Calu3 (cell line): Measurements from ENCODE around the gene FBXO33. TPM values are rescaled to one million over a fixed set of nuclear protein-coding genes. Genes with fewer than 3 reads are reported as not detected.
"Not testable (repeated sequence)": the region's sequence is repeated elsewhere in the genome, so short reads cannot be mapped to it uniquely, and the experiment has no call there.

Source experiments
- BruUV-seq: library from RNA; stranded (reverse); fragments of 400-500 nt; replicated peaks from 2 replicates; lab custom pipeline; 2021; lab: Mats Ljungman, UMichigan
- CTCF ChIA-PET: fragments of 300-600 bp; sonication (Branson Sonifier 250); formaldehyde crosslinking; loops from one replicate; lab custom pipeline; 2022; ENCODE audit warnings: antibody characterized with exemption; lab: Charles Lee
- DNase-seq: peaks from one replicate; pipeline ENCODE4 v3.0.0; 2022
- H3K27ac Mint-ChIP-seq: one replicate; pipeline ENCODE4 v1.8.0; 2022; ENCODE audit warnings: mixed read lengths; ENCODE audit not compliant: unreplicated experiment
- H3K27me3 Mint-ChIP-seq: one replicate; pipeline ENCODE4 v1.8.0; 2022; ENCODE audit warnings: mixed read lengths; ENCODE audit not compliant: unreplicated experiment
- H3K36me3 Mint-ChIP-seq: one replicate; pipeline ENCODE4 v1.8.0; 2022; ENCODE audit warnings: mild to moderate bottlenecking, moderate library complexity, mixed read lengths; ENCODE audit not compliant: insufficient read depth, unreplicated experiment
- H3K4me1 Mint-ChIP-seq: one replicate; pipeline ENCODE4 v1.8.0; 2022; ENCODE audit warnings: mild to moderate bottlenecking, low read depth, mixed read lengths; ENCODE audit not compliant: unreplicated experiment
- H3K4me3 Mint-ChIP-seq: one replicate; pipeline ENCODE4 v1.8.0; 2022; ENCODE audit warnings: mild to moderate bottlenecking, low read depth, moderate library complexity, mixed read lengths; ENCODE audit not compliant: unreplicated experiment
- H3K9me3 Mint-ChIP-seq: one replicate; pipeline ENCODE4 v1.8.0; 2022; ENCODE audit warnings: low read depth, mixed read lengths; ENCODE audit not compliant: unreplicated experiment
- intact Hi-C: fragments of 100-400 bp; cut with micrococcal nuclease; formaldehyde crosslinking; loops from one replicate; pipeline ENCODE4 v1.10.0; 2022; ENCODE audit not compliant: unreplicated experiment
- total RNA-seq: library from RNA; stranded (reverse); gene quantifications from 2 replicates; pipeline ENCODE4 v1.2.3, GENCODE V29; 2022
- TF ChIP-seq, protein P1 (sequence below): fragments of 200-600 bp; IDR thresholded peaks from one replicate; pipeline ENCODE4 v1.8.0; 2022; ENCODE audit warnings: antibody characterized with exemption; ENCODE audit not compliant: unreplicated experiment

Gene FBXO33
- total RNA-seq, 1 experiment from 2014 or later = 8.6 TPM

GRCh38 chr14:39364509-39364908 is 67.7 kb downstream of the FBXO33 start:
- intact Hi-C loops = no loop called here
- TF ChIP-seq, protein P1, sequence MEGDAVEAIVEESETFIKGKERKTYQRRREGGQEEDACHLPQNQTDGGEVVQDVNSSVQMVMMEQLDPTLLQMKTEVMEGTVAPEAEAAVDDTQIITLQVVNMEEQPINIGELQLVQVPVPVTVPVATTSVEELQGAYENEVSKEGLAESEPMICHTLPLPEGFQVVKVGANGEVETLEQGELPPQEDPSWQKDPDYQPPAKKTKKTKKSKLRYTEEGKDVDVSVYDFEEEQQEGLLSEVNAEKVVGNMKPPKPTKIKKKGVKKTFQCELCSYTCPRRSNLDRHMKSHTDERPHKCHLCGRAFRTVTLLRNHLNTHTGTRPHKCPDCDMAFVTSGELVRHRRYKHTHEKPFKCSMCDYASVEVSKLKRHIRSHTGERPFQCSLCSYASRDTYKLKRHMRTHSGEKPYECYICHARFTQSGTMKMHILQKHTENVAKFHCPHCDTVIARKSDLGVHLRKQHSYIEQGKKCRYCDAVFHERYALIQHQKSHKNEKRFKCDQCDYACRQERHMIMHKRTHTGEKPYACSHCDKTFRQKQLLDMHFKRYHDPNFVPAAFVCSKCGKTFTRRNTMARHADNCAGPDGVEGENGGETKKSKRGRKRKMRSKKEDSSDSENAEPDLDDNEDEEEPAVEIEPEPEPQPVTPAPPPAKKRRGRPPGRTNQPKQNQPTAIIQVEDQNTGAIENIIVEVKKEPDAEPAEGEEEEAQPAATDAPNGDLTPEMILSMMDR = no peak
- no peaks in the 10 kb centered on the region for H3K9me3 Mint-ChIP-seq
- no peaks in the 10 kb centered on the region for H3K27me3 Mint-ChIP-seq
- CTCF ChIA-PET = no interaction called here
- no peak for DNase-seq
- peaks cover 12% of the 10 kb centered on the region for H3K36me3 Mint-ChIP-seq
- no peak overlapping the region for H3K4me3 Mint-ChIP-seq
- H3K4me1 Mint-ChIP-seq = peaks cover 9% of the 10 kb centered on the region
- no TSS peak for BruUV-seq
- H3K27ac Mint-ChIP-seq = no peak overlapping the region

DNA sequence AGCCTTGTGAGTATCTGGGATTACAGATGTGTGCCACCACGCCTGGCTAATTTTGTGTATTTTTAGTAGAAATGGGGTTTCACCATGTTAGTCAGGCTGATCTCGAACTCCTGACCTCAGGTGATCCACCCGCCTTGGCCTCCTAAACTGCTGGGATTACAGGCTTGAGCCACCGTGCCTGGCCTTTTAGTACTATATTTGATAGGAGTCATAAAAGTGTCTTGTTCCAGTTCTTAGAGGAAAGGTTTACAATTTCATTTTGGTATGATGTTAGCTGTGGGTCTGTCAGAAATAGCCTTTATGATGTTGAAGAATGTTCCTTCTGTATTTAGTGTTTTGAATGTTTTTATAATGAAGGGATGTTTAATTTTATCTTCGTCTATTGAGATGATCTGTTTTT is 70.7 kb downstream of the FBXO33 start:
- CTCF ChIA-PET, H3K4me3 Mint-ChIP-seq, H3K4me1 Mint-ChIP-seq, BruUV-seq, intact Hi-C loops, DNase-seq, H3K27me3 Mint-ChIP-seq, H3K9me3 Mint-ChIP-seq, H3K27ac Mint-ChIP-seq: not testable (repeated sequence)
- peaks cover 12% of the 10 kb centered on the region for H3K36me3 Mint-ChIP-seq

GRCh38 chr14:39360316-39360715 is 71.9 kb downstream of the FBXO33 start:
- Mint-ChIP-seq H3K9me3 (no peaks in the 10 kb centered on the region), H3K4me3 (no peak overlapping the region), H3K4me1 (no peaks in the 10 kb centered on the region), H3K27me3 (no peaks in the 10 kb centered on the region), H3K36me3 (peaks cover 7% of the 10 kb centered on the region), H3K27ac (no peak overlapping the region)
- CTCF ChIA-PET = interaction anchor here (0.7 kb wide), 1 partner anchor 139 kb away, joined by 4 read pairs; no protein-coding TSS in a partner anchor
- TF ChIP-seq, protein P1 = no peak
- intact Hi-C loops = no loop called here
- DNase-seq = no peak
- no TSS peak for BruUV-seq

- H3K36me3 Mint-ChIP-seq, CTCF ChIA-PET, H3K9me3 Mint-ChIP-seq, intact Hi-C loops, H3K27me3 Mint-ChIP-seq, DNase-seq, H3K27ac Mint-ChIP-seq, H3K4me1 Mint-ChIP-seq, H3K4me3 Mint-ChIP-seq, BruUV-seq: not testable (repeated sequence)
These were observed 73.2 kb downstream of the FBXO33 start for GRCh38 chr14:39359069-39359468.

DNA sequence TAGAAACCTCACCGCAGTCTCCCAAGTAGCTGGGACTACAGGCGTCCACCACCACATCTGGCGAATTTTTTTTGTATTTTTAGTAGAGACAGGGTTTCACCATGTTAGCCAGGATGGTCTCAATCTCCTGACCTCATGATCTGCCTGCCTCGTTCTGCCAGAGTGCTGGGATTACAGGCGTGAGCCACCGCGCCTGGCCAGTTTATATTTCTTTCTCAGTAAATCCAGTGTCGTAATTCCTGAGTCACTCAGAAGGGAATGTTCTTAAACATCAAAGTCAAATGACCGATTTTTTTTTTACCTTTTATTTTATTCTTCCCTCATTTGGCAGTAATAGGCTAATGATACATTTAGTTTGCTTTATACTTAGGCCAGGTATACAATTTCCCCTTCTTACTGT is 80.5 kb downstream of the FBXO33 start:
- no peak overlapping the region for H3K27ac Mint-ChIP-seq
- no peaks in the 10 kb centered on the region for H3K9me3 Mint-ChIP-seq
- no peaks in the 10 kb centered on the region for H3K4me1 Mint-ChIP-seq
- no peaks in the 10 kb centered on the region for H3K27me3 Mint-ChIP-seq
- no peak for DNase-seq
- CTCF ChIA-PET = no interaction called here
- peaks cover 12% of the 10 kb centered on the region for H3K36me3 Mint-ChIP-seq
- intact Hi-C loops = no loop called here
- TF ChIP-seq, protein P1 = no peak
- no TSS peak for BruUV-seq
- no peak overlapping the region for H3K4me3 Mint-ChIP-seq
